ENCODE measurements around the gene GRIP2.

The GRIP2 gene

DNA sequence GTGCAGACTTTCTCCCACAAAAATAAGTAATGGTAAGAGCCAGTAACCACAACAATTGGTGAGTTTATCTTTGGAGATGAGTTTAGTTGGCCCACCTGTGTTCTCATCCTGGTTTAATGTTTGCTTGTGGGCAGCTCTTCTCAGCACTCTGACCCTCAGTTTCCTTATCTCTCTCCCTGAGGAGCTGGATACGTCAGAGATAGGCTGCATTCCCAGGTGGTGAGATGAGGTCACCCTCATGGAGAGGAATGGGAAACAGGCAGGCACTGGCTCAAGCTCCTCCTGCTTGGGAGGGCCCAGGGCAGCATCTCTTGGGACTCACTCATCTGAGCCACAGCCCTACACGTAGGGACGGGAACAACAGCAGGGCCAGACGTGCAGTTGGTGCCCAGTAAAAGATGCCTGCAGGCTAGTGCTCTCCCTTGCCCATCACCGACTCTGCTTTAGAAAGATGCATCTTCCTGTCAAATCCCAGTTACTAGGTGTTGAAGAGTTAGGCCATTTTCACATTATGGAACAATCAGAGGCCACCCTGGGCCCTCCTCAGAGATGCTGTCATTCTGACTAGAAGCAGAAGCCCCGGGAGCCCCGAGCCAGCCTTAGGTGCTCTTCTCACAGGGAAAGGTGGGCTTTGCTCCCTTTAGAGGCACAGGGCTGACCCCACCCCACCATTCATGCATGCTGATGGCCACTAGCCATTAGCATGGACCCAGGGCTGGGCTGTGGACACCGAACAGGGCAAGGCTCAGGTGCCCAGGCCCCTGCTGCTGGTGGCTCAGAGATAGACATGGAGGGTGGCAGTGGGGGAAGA lies 59.7 kb downstream of the GRIP2 start:
- Histone ChIP-seq H3K79me1 (ENCODE audit: low read length) (no peaks in the 10 kb centered on the region), H2AK5ac (ENCODE audit: low read length) (no peak overlapping the region), H2BK5ac (ENCODE audit: low read length) (no peak overlapping the region), H4K8ac (ENCODE audit: low read depth, low read length) (no peak overlapping the region), H3K4me1 (ENCODE audit: control insufficient read depth, low read depth, low read length) (no peaks in the 10 kb centered on the region), H3K4me2 (ENCODE audit: low read length) (no peak overlapping the region), H4K5ac (ENCODE audit: low read length) (no peak overlapping the region), H3K4ac (ENCODE audit: low read depth, low read length) (no peak overlapping the region), H3K18ac (ENCODE audit: low read length) (no peak overlapping the region), H3K23ac (ENCODE audit: low read length) (no peak overlapping the region), H3K9ac (ENCODE audit: low read length) (no peak overlapping the region), H3K36me3 (ENCODE audit: control insufficient read depth, insufficient read depth, low read length) (peaks cover 22% of the 10 kb centered on the region), H2BK120ac (ENCODE audit: low read depth, low read length) (no peak overlapping the region), H3K27me3 (ENCODE audit: insufficient read depth, low read length, poor library complexity) (no peaks in the 10 kb centered on the region), H3K79me2 (ENCODE audit: control insufficient read depth, insufficient read depth, low read length) (no peaks in the 10 kb centered on the region), H3K27ac (ENCODE audit: low read depth, low read length) (no peak overlapping the region), H3K56ac (ENCODE audit: low read length) (no peak overlapping the region), H2BK15ac (replicated peaks; ENCODE audit: low read depth) (no peak overlapping the region), H3K4me3 (ENCODE audit: low read length) (no peak overlapping the region)
- peak; percentile 85 for DNase-seq
- no CpG with 5 or more reads among the region's 8 CpGs for WGBS (ENCODE audit: extremely low coverage, insufficient coverage, low lambda C conversion rate)

DNA sequence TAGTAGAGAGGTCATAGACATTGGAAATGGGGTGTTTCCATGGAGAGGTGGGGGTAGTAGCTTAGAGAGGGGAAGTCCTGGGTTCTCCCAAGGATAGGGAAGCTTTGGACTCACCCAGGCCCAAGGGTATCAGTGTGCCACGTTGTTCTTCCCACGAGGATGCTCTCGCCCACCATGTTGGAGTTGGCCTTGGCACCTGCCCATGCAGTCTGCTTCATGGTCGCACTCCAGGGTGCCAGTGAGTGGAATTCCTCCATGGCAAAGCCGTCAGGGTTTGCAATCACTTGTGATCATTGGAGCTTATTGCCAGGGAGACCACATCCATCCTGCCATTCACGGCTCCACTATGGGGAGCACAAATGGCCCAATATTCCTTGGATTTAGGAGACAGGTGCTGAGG lies 60.6 kb downstream of the GRIP2 start:
- Histone ChIP-seq H3K4ac (ENCODE audit: low read depth, low read length) (no peak overlapping the region), H2AK5ac (ENCODE audit: low read length) (no peak overlapping the region), H3K79me2 (ENCODE audit: control insufficient read depth, insufficient read depth, low read length) (no peaks in the 10 kb centered on the region), H4K5ac (ENCODE audit: low read length) (no peak overlapping the region), H3K4me3 (ENCODE audit: low read length) (no peak overlapping the region), H3K4me2 (ENCODE audit: low read length) (no peak overlapping the region), H3K18ac (ENCODE audit: low read length) (no peak overlapping the region), H3K56ac (ENCODE audit: low read length) (no peak overlapping the region), H3K27me3 (ENCODE audit: insufficient read depth, low read length, poor library complexity) (no peaks in the 10 kb centered on the region), H2BK15ac (replicated peaks; ENCODE audit: low read depth) (no peak overlapping the region), H3K23ac (ENCODE audit: low read length) (no peak overlapping the region), H4K8ac (ENCODE audit: low read depth, low read length) (no peak overlapping the region), H3K4me1 (ENCODE audit: control insufficient read depth, low read depth, low read length) (no peaks in the 10 kb centered on the region), H2BK5ac (ENCODE audit: low read length) (no peak overlapping the region), H3K79me1 (ENCODE audit: low read length) (no peaks in the 10 kb centered on the region), H3K27ac (ENCODE audit: low read depth, low read length) (no peak overlapping the region), H3K9ac (ENCODE audit: low read length) (no peak overlapping the region), H3K36me3 (ENCODE audit: control insufficient read depth, insufficient read depth, low read length) (peaks cover 22% of the 10 kb centered on the region), H2BK120ac (ENCODE audit: low read depth, low read length) (no peak overlapping the region)
- no CpG with 5 or more reads among the region's 6 CpGs for WGBS (ENCODE audit: extremely low coverage, insufficient coverage, low lambda C conversion rate)
- DNase-seq = no peak

DNA sequence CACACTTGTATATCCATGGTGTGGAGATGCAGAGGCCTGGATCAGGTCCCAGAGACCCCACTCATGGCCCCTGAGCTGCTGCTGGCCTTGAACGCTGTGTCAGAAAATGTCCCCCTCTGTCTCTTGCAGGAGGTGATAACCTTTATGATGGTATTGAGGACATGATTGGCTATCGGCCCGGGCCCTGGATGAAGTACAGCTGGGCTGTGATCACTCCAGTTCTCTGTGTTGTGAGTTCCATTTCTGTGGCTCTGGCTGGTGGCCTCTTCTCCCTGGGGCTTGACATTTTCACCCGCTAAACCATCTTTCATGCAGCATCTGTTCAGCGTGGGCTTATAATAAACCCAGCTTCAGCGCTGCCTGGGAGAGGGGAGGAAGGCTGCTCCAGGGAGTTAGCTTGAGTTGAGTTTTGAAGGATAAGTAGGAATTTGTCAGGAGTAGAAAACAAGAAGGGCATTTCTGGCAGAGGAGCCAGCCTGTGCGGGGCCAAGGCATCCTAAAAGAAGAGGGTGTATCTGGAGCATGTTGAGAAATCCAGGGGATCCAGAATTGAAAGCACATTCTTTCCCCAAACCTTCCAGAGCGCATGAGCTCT lies 61.1 kb downstream of the GRIP2 start:
- Histone ChIP-seq H3K18ac (ENCODE audit: low read length) (no peak overlapping the region), H3K27me3 (ENCODE audit: insufficient read depth, low read length, poor library complexity) (no peaks in the 10 kb centered on the region), H3K56ac (ENCODE audit: low read length) (no peak overlapping the region), H3K4me1 (ENCODE audit: control insufficient read depth, low read depth, low read length) (no peaks in the 10 kb centered on the region), H3K4me3 (ENCODE audit: low read length) (no peak overlapping the region), H3K79me2 (ENCODE audit: control insufficient read depth, insufficient read depth, low read length) (no peaks in the 10 kb centered on the region), H2BK15ac (replicated peaks; ENCODE audit: low read depth) (no peak overlapping the region), H3K23ac (ENCODE audit: low read length) (no peak overlapping the region), H3K36me3 (ENCODE audit: control insufficient read depth, insufficient read depth, low read length) (peaks cover 25% of the 10 kb centered on the region), H4K8ac (ENCODE audit: low read depth, low read length) (no peak overlapping the region), H3K79me1 (ENCODE audit: low read length) (no peaks in the 10 kb centered on the region), H2AK5ac (ENCODE audit: low read length) (no peak overlapping the region), H2BK5ac (ENCODE audit: low read length) (no peak overlapping the region), H4K5ac (ENCODE audit: low read length) (no peak overlapping the region), H3K4me2 (ENCODE audit: low read length) (no peak overlapping the region), H2BK120ac (ENCODE audit: low read depth, low read length) (no peak overlapping the region), H3K4ac (ENCODE audit: low read depth, low read length) (no peak overlapping the region), H3K9ac (ENCODE audit: low read length) (no peak overlapping the region), H3K27ac (ENCODE audit: low read depth, low read length) (no peak overlapping the region)
- no peak for DNase-seq
- no CpG with 5 or more reads among the region's 8 CpGs for WGBS (ENCODE audit: extremely low coverage, insufficient coverage, low lambda C conversion rate)

DNA sequence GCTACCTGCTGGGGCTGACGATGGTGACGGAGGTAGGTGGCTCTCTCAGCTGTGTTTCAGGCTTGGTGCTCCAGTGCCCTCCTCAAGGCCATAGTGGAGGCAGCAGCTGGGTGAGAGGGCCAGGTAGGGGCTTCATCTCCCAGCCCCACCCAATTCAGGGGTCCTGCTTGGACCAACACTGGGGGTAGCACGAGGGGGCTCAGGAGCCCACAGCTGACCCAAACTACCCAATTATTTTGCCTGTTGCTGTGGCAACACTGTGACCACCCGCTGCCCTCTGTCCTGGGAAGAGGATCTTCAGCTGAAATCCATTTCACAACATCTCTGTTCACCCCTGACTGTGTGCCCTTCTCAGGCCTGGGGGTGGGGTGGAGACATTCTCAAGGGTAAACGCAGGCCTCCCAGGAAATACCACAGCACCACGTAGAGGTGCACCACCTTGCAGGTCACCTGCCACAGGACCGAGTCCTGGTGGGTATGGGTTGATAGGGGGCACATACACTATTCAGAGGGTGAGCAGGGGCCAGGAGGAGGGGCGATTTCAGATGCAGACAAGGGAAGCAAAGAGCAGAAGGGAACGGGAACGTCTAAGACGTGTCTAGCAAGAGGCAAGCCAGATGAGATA lies 62.7 kb downstream of the GRIP2 start:
- no peak overlapping the region for H3K4me3 ChIP-seq (ENCODE audit: low read length)
- no peak overlapping the region for H3K23ac ChIP-seq (ENCODE audit: low read length)
- no peak overlapping the region for H3K56ac ChIP-seq (ENCODE audit: low read length)
- no CpG with 5 or more reads among the region's 11 CpGs for WGBS (ENCODE audit: extremely low coverage, insufficient coverage, low lambda C conversion rate)
- no peak overlapping the region for H4K5ac ChIP-seq (ENCODE audit: low read length)
- H3K9ac ChIP-seq (ENCODE audit: low read length) = no peak overlapping the region
- H3K79me1 ChIP-seq (ENCODE audit: low read length) = no peaks in the 10 kb centered on the region
- H3K27ac ChIP-seq (ENCODE audit: low read depth, low read length) = no peak overlapping the region
- H3K36me3 ChIP-seq (ENCODE audit: control insufficient read depth, insufficient read depth, low read length) = peaks cover 31% of the 10 kb centered on the region
- no peaks in the 10 kb centered on the region for H3K4me1 ChIP-seq (ENCODE audit: control insufficient read depth, low read depth, low read length)
- no peak overlapping the region for H3K4me2 ChIP-seq (ENCODE audit: low read length)
- H3K18ac ChIP-seq (ENCODE audit: low read length) = no peak overlapping the region
- no peak for DNase-seq
- no peak overlapping the region for H3K4ac ChIP-seq (ENCODE audit: low read depth, low read length)
- H2BK120ac ChIP-seq (ENCODE audit: low read depth, low read length) = no peak overlapping the region
- no peak overlapping the region for H4K8ac ChIP-seq (ENCODE audit: low read depth, low read length)
- no peaks in the 10 kb centered on the region for H3K27me3 ChIP-seq (ENCODE audit: insufficient read depth, low read length, poor library complexity)
- H2BK5ac ChIP-seq (ENCODE audit: low read length) = no peak overlapping the region
- no peak overlapping the region for H2BK15ac ChIP-seq (replicated peaks; ENCODE audit: low read depth)
- no peaks in the 10 kb centered on the region for H3K79me2 ChIP-seq (ENCODE audit: control insufficient read depth, insufficient read depth, low read length)
- H2AK5ac ChIP-seq (ENCODE audit: low read length) = no peak overlapping the region

DNA sequence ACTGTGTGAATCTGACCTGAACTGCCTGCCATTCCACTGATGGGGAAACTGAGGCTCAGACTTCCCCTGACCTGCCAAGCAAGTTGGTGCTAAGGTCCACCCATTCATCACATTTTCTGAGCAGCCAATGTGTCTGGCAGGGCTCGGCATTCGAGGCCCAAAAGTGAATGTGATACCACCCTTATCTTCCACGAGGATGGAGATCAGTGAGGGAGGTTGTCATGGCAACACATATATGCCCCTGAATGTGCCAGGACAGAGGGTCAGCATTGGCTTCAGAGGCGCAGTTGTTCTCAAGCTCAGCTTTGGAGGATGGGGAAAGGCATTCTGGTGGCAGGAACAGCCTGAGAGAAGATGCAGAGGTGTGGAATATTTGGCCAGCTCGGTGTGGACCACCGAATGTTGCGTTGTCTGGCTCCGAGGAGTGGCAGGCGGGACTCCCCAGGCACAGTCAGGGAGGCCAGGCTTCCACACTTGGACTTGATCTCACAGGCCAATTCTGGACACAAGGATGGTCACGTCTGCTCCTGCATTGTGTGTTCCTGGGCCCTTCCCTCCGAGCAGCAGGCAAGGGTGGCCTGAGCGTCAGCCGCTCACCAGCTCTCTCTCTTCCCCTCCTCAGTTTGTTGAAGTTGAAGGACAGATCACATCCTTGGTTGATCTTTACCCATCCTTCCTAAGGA lies 63.4 kb downstream of the GRIP2 start:
- H3K56ac ChIP-seq (ENCODE audit: low read length) = no peak overlapping the region
- H3K18ac ChIP-seq (ENCODE audit: low read length) = no peak overlapping the region
- peaks cover 28% of the 10 kb centered on the region for H3K36me3 ChIP-seq (ENCODE audit: control insufficient read depth, insufficient read depth, low read length)
- H3K4ac ChIP-seq (ENCODE audit: low read depth, low read length) = no peak overlapping the region
- no peak overlapping the region for H3K9ac ChIP-seq (ENCODE audit: low read length)
- H3K4me3 ChIP-seq (ENCODE audit: low read length) = no peak overlapping the region
- H2BK15ac ChIP-seq (replicated peaks; ENCODE audit: low read depth) = no peak overlapping the region
- no peak overlapping the region for H2BK5ac ChIP-seq (ENCODE audit: low read length)
- no peak overlapping the region for H3K23ac ChIP-seq (ENCODE audit: low read length)
- H3K79me1 ChIP-seq (ENCODE audit: low read length) = no peaks in the 10 kb centered on the region
- H2BK120ac ChIP-seq (ENCODE audit: low read depth, low read length) = no peak overlapping the region
- no peak overlapping the region for H2AK5ac ChIP-seq (ENCODE audit: low read length)
- no peaks in the 10 kb centered on the region for H3K4me1 ChIP-seq (ENCODE audit: control insufficient read depth, low read depth, low read length)
- no peak overlapping the region for H4K5ac ChIP-seq (ENCODE audit: low read length)
- no peak overlapping the region for H3K27ac ChIP-seq (ENCODE audit: low read depth, low read length)
- no peaks in the 10 kb centered on the region for H3K27me3 ChIP-seq (ENCODE audit: insufficient read depth, low read length, poor library complexity)
- H3K4me2 ChIP-seq (ENCODE audit: low read length) = no peak overlapping the region
- WGBS (ENCODE audit: extremely low coverage, insufficient coverage, low lambda C conversion rate) = no CpG with 5 or more reads among the region's 13 CpGs
- no peak overlapping the region for H4K8ac ChIP-seq (ENCODE audit: low read depth, low read length)
- no peaks in the 10 kb centered on the region for H3K79me2 ChIP-seq (ENCODE audit: control insufficient read depth, insufficient read depth, low read length)
- no peak for DNase-seq
